HG02798 (cell line): Measurements from ENCODE around the gene CEP41.

ENCODE experiments used
- ATAC-seq: cut with Tn5 transposase; IDR thresholded peaks from one replicate; pipeline ENCODE4 v1.9.1; 2021; ENCODE audit warnings: mild to moderate bottlenecking; ENCODE audit not compliant: unreplicated experiment, poor library complexity

CEP41 gene, protein sequence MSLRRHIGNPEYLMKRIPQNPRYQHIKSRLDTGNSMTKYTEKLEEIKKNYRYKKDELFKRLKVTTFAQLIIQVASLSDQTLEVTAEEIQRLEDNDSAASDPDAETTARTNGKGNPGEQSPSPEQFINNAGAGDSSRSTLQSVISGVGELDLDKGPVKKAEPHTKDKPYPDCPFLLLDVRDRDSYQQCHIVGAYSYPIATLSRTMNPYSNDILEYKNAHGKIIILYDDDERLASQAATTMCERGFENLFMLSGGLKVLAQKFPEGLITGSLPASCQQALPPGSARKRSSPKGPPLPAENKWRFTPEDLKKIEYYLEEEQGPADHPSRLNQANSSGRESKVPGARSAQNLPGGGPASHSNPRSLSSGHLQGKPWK

DNA sequence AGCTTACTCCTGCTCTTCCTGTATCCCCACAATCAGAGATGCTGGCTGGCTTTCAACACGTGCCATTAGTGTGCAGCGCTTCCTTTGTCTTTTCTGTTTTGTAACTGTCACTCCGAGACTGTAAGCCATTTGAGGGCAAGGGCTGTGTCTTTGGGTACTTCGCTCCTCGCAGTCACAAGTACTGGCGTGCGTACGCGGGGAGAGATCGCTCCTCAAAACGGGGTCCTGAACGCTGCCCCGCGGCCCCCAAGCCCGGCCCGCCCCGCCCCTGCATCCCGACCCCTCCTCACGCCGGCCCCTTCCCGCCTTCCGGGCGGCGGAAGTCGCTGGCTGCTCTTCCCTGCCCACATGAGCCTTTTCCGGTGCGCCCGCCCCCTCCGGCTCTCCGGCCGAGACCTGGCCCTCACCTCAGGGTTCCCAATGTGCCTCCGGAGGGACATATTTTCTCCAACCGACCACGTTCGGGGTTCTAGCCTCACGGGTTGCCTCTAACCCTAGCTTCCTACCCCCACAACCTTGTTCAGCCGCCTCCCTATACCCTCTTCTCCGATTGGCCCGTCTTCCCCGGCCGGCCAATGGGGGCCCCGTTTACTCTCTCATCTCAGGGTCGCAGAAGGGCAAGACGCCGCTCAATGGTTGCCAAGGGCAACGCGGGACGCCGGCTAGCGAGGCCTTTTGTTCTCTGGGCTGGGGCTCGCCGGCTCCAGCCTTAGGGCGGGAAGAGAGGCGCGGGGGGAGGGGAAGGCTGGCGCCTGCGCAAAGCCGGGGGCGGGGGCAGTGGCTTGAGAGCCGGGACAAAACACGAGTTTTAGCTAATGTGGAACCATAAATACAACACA lies at the start of gene CEP41:
CEP41 (minus strand) TSS at position 490 of the 839 bp plus-strand sequence; CDS start at position 440, 50 bp downstream.
- ATAC-seq = peak; percentile 99

GRCh38 chr7:130490311-130490791 lies 49.5 kb upstream of the CEP41 start:
- ATAC-seq = no peak

- ATAC-seq = no peak
Observed at GRCh38 chr7:130489140-130489983, 48.5 kb upstream of the CEP41 start.

DNA sequence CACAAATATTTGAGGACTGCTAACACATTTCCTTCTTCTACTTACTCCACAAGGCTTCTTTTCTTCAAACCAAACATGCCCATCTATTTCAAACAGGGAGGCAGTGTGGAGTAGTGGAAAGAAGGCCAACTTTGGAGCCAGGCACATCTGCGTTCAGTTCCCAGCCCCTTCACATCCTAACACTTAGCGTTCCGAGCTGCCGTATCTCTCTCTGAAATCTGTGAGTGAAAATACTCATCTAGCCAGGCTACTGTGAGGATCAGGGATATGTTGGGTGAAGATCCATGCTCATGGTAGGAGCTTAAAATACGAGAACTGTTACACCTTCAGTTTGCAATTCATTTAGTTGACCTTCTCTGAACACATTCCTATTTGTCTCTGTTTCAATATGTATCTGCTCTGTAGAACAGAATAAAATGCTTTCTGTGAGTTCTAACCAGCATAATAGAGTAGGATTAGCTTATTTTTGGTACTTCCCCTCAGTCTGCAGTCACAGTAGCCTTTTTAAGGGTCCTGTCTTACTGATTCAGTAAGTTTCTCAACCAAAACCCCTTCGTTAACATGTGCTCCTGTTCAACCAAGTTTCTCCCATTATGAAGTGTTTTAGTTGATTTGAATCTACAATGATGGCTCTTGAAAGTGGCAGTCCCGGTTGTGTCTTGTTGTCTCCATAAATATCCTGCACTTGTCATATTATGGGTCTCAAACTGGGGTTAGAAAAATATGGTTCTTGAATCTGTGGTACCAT lies 47.8 kb upstream of the CEP41 start:
- no peak for ATAC-seq

DNA sequence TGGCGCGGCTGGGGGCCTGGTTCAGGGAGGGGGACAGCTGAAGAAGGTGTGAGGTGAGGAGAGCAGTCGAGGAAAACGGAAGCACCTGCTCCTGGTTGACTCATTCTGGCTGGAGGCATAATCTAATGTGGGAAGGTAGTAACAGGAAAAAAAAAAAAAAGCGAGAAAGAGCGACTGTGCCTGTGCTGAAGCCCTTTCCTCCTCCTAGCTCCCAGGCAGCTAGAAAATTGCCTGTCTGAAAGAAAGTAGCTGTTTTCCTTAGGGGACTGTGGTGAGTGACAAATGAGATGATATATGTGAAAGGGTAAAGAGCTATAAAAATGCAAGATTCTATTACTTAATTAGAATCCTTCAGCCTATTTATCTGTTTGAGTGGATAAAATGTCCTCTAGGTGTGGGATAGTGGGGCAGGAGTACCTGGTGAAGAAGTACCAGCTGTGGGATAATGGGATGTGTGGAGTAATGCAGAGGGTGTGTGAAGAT lies 46.2 kb upstream of the CEP41 start:
- ATAC-seq = no peak

DNA sequence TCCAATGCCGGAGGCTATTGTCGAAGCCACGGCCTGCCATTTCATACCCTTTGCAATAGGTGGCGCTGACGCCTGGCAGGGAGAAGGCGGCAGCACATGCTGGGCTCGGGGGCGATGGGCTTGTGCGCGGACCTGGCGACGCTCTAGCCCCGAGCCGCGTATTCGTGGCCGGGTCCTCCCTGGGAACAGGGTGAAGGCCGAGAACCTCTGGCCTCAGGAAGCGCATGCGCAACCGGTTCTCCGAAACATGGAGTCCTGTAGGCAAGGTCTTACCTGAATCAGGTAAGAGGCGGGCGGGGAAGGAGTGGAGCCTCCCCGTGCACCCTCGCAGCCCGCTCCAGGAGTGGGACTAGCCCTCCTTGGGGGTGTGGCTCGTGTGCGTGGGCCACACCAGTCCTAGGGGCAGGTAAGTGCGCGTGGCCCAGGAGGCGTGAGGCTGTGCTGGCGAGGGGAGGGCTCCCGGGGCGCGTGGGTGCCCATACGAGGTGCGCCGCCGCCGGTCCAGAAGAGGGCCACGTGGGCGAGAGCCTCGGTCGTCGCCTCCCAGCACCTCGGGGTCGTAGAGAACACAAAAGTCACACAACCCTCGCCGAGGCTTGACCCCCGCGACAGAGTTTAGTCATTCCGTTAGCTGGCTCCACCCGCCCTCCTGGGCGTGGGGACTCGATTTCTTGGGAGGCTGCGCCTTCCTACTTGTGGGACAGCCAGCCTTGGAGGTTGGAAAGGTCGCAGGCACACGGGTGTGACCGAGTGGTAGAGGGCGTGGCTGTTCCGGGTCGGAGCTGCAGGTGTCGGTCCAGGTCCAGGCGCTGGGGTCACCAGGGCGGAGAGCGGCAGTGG lies 45.5 kb upstream of the CEP41 start:
- peak; percentile 52 for ATAC-seq

- ATAC-seq = no peak
Observed at GRCh38 chr7:130485734-130486113, 44.9 kb upstream of the CEP41 start.

DNA sequence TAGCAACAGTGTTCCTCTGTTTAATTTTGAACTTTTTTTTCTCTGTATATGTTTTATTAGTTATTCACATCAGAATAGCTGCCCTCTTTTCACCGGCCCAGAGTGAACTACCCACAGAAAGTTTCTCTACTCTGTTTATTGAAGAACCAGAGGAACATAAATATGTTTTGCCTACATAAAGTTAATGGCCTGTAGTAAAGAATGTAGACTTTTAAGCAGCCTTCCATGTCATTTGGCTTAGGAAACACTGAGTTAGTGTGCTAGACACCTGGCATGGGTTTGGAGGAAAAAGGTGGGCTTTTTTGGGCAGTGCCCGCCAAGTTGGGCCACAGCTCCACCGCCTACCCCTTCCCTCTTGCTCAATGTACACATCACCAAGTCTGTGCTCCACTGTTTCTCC lies 42.2 kb upstream of the CEP41 start:
- no peak for ATAC-seq

DNA sequence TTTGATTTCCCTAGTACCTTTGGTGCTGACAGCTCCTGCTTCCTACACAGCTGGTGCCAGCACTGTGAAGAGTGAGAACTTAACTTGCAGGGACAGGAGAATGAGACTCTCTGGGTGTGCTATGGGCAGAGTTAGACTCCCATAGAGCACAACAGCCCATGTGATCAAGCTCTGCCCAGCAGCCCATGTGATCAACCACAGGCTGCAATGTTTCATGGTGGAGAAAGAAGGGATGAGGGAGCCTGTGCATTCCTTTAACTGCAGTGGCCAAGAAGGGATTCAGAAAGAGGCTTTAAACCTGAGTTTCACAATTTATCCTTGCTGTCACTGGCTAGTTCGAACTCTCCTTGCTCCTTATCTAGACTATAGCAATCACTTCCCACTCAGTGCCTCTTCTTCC lies 41.1 kb upstream of the CEP41 start:
- no peak for ATAC-seq

GRCh38 chr7:130479716-130480400 lies 39.0 kb upstream of the CEP41 start:
- no peak for ATAC-seq

DNA sequence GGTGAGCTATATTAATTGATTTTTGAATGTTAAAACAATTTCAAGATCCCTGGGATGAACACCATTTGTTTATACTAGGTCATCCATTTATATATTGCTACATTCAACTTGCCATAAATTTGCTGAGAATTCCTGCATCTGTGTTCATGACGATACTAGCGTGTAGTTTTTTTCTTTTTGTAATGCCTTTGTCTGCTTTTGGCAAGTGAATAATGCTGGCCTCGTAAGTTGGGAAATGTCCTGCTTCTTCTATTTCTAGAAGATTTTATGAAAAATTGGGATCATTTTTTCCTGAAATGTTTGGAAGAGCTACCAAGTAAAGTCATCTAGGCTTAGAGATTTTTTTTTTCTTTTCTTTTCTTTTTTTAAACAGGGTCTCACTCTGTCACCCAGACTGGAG lies 38.2 kb upstream of the CEP41 start:
- no peak for ATAC-seq

DNA sequence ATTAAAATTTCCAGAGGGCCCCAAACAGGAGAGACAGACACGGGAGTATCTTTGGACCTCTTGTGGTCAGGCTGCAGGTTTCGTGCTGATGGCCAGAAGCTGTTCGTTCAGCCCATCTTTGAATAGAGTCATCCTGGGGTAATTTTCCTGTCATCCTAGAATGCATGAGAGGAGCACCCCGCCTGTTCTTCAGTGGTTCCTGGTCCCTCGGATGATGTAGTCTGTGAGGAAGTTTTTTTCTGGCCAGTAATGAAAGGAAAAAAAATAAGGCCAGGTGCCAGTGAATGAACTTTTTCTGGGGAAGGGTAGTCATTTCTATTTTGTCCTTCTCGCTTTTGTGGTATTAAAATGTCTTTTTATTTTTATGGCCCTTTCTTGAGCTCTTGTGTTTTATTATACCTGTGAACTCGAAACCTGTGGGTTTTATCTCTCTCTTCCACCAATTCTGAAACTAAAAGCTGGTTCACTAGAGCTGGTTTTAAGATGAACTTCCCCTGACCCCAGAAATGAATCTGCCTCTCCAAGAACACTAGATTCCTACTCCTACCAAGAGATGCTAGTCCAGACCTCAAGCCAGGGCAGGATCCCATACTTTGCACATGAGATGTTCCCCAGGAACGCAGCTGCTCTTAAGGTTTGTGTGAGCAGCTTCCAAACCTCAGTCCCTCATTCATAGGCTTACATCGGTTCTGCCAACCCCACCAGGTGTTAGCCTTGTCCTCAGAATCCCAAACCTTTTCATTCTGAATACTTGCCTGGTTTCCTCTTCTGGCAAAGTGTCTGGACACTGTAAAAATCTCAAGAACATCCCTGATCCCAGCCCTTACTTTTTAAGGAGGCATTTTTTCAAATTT lies 35.7 kb upstream of the CEP41 start:
- ATAC-seq = no peak

DNA sequence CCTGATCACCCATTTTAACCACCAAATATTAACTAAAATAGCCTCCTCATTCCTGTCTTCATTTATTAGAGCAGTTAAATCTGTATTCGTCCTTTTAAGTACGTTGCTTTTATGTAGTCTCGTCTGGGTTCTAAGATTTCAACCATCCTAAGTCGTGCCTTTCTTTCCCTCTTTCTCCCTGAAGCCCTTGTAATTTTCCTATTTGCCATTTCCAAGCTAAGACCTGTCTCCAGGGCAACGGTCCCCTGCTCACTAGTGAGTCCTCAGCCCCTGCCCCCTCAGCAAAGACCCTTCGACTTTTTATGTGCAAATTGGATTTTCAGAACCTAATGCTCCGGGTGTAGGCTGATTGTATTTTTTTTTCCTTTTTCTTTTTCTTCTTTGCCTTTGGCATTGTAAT lies 35.0 kb upstream of the CEP41 start:
- ATAC-seq = no peak

- no peak for ATAC-seq
Observed at GRCh38 chr7:130473876-130474275, 33.1 kb upstream of the CEP41 start.

DNA sequence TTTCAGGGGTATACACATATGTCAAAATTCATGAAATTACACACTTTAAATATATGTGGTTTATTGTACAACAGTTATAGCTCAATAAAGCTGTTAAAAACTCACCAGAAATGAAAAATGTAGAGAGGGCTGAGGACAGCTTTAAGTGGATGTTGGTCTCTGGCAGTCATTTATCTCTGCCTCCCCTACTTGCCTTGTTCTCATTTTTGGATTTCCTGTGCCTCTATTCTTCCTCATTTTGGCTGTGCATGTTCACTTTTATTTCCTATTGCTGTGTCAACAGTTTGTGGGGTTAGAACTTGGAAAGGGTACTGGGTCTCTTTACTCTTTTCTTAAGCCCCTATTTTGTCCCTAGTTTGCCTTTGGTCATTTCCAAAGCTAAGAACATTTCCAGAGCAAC lies 32.5 kb upstream of the CEP41 start:
- no peak for ATAC-seq

DNA sequence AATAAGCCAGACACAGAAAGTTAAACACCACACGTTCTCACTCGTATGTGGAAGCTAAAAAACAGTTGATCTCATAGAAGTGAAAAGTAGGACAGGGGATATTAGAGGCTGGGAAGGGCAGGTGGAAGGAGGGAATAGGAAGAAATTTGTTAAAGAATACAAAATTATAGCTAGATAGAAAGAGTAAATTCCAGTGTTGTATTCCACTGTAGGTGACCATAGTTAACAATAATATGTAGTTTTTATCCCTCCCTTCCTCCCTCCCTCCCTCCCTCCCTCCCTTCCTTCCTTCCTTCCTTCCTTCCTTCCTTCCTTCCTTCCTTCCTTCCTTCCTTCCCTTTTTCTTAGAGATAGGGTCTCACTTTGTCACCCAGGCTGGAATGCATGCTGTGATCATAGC lies 31.2 kb upstream of the CEP41 start:
- ATAC-seq = no peak

DNA sequence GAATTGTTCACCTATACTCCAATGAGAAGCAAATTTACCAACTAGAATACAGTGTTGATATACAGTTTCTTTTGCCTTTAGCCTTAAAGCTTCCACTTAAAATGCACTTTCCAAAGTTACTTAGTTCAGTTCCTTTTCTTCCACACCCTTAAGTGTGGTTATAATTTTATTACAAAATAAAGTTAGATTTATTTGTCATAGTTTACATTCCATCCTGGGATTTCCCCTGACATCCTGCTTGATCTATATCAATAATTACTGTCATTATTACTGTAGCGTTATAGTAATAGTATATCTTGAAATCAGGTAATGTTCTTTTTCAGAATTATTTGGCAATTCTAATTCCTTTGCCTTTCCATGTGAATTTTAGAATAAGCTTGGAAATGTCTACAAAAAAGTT lies 27.8 kb upstream of the CEP41 start:
- no peak for ATAC-seq
